Cardiac muscle cell (in vitro differentiated cells and primary cell): ENCODE data around the gene CDH4. TPM values are rescaled to one million over a fixed set of nuclear protein-coding genes. Genes with fewer than 3 reads are reported as not detected.
A peak's percentile ranks its signal among the peaks of the same experiment; 100 is the strongest.

Experiments
- DNase-seq, 2 donors: peaks; one replicate each; pipeline versions ENCODE4 v3.0.0 to v3.0.0-alpha.2; 2010 to 2017; ENCODE audit warnings: low read depth in 1 of 2, low spot score in 1 of 2
- H3K27ac ChIP-seq: fragments of 200-600 bp; sonication (generic); 2 replicates; pipeline ENCODE4 v1.5.1; 2016
- H3K27me3 ChIP-seq: fragments of 200-600 bp; sonication (generic); 2 replicates; pipeline ENCODE4 v1.6.0; 2016; ENCODE audit warnings: control low read depth
- H3K36me3 ChIP-seq: fragments of 200-600 bp; sonication (generic); 2 replicates; pipeline ENCODE4 v1.5.1; 2016; ENCODE audit warnings: control low read depth
- H3K4me1 ChIP-seq: fragments of 200-600 bp; sonication (generic); 2 replicates; pipeline ENCODE4 v1.8.1; 2017; ENCODE audit warnings: low read depth, mild to moderate bottlenecking, mixed run types
- H3K4me3 ChIP-seq: fragments of 200-600 bp; sonication (generic); 2 replicates; pipeline ENCODE4 v1.5.1; 2016; ENCODE audit warnings: mild to moderate bottlenecking
- H3K9me3 ChIP-seq: fragments of 200-600 bp; sonication (generic); 2 replicates; pipeline ENCODE4 v1.5.1; 2017; ENCODE audit warnings: low read depth, mild to moderate bottlenecking, control low read depth
- polyA plus RNA-seq: library from polyadenylated mRNA; unstranded; fragments of >200 nt; fragmentation: Nextera tagmentation; extraction: Ambion mirVana; gene quantifications from 2 replicates; pipeline ENCODE4 v1.2.1, GENCODE V29; 2016
- total RNA-seq: library from RNA; depleted of rRNA; stranded (reverse); fragments of >200 nt; gene quantifications from 2 replicates; pipeline ENCODE4 v1.2.3, GENCODE V29; 2016
- TF ChIP-seq, protein P1 (sequence below): IDR thresholded peaks from 2 replicates; pipeline ENCODE4 v1.5.1; 2012; ENCODE audit warnings: low read depth, mild to moderate bottlenecking, low read length

Gene CDH4
- total and polyA plus RNA-seq, 2 experiments from 2014 or later = 0.43 to 0.80 TPM

DNA sequence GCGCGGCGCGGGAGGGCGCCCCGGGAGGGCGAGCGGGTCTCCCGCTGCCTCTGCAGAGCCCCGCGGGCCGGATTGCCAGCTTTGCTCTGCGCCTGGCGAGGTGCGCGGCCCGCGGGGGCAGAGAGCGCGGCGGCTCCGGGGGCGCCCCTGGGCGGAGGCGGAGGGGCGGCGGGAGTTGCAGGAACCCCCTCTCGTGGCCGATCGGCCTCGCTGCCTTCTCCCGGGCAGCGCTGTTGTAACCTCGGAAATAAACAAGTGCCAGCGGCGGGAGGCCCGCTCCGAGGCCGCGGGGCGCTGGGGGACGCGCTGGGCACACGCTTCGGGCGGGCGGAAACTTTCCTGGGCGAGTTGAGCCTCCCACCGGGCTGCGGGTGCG, 1.2 kb downstream of the CDH4 start:
- DNase-seq = peak; percentile 25 to 67
- Histone ChIP-seq H3K27me3 (peaks cover 74% of the 10 kb centered on the region), H3K36me3 (no peaks in the 10 kb centered on the region), H3K4me3 (peak overlapping the region; percentile 36), H3K9me3 (no peaks in the 10 kb centered on the region), H3K4me1 (peaks cover 3% of the 10 kb centered on the region), H3K27ac (no peak overlapping the region)
- TF ChIP-seq, protein P1, sequence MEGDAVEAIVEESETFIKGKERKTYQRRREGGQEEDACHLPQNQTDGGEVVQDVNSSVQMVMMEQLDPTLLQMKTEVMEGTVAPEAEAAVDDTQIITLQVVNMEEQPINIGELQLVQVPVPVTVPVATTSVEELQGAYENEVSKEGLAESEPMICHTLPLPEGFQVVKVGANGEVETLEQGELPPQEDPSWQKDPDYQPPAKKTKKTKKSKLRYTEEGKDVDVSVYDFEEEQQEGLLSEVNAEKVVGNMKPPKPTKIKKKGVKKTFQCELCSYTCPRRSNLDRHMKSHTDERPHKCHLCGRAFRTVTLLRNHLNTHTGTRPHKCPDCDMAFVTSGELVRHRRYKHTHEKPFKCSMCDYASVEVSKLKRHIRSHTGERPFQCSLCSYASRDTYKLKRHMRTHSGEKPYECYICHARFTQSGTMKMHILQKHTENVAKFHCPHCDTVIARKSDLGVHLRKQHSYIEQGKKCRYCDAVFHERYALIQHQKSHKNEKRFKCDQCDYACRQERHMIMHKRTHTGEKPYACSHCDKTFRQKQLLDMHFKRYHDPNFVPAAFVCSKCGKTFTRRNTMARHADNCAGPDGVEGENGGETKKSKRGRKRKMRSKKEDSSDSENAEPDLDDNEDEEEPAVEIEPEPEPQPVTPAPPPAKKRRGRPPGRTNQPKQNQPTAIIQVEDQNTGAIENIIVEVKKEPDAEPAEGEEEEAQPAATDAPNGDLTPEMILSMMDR = peak; percentile 25

DNA sequence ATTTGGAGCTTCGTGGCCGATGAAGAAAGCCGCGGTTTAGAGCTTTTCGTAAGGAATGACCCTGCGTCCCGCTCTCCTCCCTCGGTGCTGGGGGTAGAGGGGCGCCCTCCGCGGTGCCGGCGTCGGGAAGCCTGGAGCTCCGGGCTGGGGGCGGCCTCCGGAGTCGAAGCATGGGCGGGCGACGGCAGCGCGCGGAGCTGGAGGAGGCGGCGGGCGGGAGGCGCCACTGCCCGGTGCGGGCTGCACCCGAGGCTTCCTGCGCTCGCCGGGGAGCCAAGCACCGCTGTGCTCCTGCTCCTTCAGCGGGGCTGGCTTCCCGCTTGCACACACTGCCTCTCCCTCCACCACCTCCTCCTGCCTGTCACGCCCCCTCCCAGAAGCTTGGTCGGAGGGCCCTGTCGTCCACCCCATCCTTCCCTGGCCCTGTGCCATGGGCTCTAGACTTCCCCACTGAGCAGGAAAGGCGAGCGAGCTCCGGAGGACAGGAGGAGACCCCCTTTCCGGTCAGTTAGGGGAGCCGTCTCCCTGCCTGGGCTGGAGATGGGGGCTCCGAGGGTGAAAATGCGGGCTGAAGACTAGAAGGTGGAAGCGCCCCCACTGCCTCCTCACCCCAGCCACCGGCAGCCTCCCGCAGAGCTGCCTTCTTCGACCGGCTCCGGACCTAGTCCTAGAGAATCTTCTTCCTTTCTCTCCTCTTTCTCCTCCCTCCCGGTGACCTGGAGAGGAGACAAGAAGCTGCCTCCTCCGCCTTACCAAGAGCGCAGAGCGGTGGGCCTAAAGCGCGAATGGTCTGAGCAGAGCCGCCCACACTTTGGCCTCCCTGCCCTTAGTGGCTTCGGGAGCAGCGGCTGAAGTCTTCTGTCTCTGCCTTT, 1.8 kb downstream of the CDH4 start:
- H3K27me3 ChIP-seq = peaks cover 68% of the 10 kb centered on the region
- H3K27ac ChIP-seq = no peak overlapping the region
- H3K36me3 ChIP-seq = no peaks in the 10 kb centered on the region
- H3K4me1 ChIP-seq = peaks cover 3% of the 10 kb centered on the region
- H3K4me3 ChIP-seq = peak overlapping the region; percentile 36
- TF ChIP-seq, protein P1 = no peak
- DNase-seq = peak; percentile 18 to 61
- no peaks in the 10 kb centered on the region for H3K9me3 ChIP-seq

- Histone ChIP-seq H3K9me3 (no peaks in the 10 kb centered on the region), H3K27me3 (peaks cover 56% of the 10 kb centered on the region), H3K36me3 (no peaks in the 10 kb centered on the region), H3K4me1 (peaks cover 3% of the 10 kb centered on the region), H3K4me3 (no peak overlapping the region), H3K27ac (no peak overlapping the region)
- TF ChIP-seq, protein P1 = no peak
- DNase-seq = no peak
These were observed 3.0 kb downstream of the CDH4 start for GRCh38 chr20:61254881-61255626.

DNA sequence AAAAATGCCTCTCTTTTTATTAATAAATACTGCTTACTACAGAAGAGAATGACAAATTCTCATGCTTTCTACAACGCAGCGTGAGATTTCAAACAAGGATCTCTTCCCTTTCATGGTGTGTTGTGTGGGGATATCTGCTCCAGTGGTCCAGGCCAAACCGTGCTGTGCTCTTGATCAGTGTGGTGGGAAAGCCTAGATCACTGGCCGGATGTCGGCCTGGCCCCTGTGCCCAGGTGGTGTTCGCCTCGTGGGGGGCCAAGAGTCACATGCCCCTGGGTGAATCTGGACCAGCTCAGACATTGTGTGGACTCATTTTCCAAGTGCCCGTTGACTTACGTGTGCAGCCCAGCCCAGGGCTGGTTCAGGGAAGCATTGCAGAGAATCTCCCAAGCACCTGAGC, 4.3 kb downstream of the CDH4 start:
- Histone ChIP-seq H3K4me1 (peaks cover 3% of the 10 kb centered on the region), H3K27ac (no peak overlapping the region), H3K27me3 (peaks cover 43% of the 10 kb centered on the region), H3K4me3 (no peak overlapping the region), H3K9me3 (no peaks in the 10 kb centered on the region), H3K36me3 (no peaks in the 10 kb centered on the region)
- TF ChIP-seq, protein P1 = no peak
- DNase-seq = no peak

- peaks cover 38% of the 10 kb centered on the region for H3K27me3 ChIP-seq
- TF ChIP-seq, protein P1 = no peak
These were observed 4.8 kb downstream of the CDH4 start for GRCh38 chr20:61256824-61257223.

More at GRCh38 chr20:61256824-61257223, 4.8 kb downstream of the CDH4 start:
- no peak overlapping the region for H3K27ac ChIP-seq
- no peaks in the 10 kb centered on the region for H3K9me3 ChIP-seq
- peaks cover 3% of the 10 kb centered on the region for H3K4me1 ChIP-seq
- no peaks in the 10 kb centered on the region for H3K36me3 ChIP-seq
- DNase-seq = no peak
- H3K4me3 ChIP-seq = no peak overlapping the region
